ACC112 (cell line): ENCODE measurements around the gene C3orf22.
"Not testable (repeated sequence)": the region's sequence is repeated elsewhere in the genome, so short reads cannot be mapped to it uniquely, and the experiment has no call there.

ENCODE experiments used
- H2AFZ ChIP-seq: fragments of 200-600 bp; sonication (generic); one replicate; pipeline ENCODE4 v1.6.0; 2017; ENCODE audit warnings: antibody characterized with exemption, low read length; ENCODE audit not compliant: unreplicated experiment
- H3K27ac ChIP-seq: fragments of 200-600 bp; sonication (generic); 2 replicates; pipeline ENCODE4 v1.5.1; 2014; ENCODE audit warnings: low read depth, mild to moderate bottlenecking, antibody characterized with exemption, low read length, moderate library complexity
- H3K27me3 ChIP-seq: fragments of 200-600 bp; sonication (generic); 2 replicates; pipeline ENCODE4 v1.6.1; 2014; ENCODE audit warnings: mild to moderate bottlenecking, antibody characterized with exemption, low read length, moderate library complexity, mixed read lengths; ENCODE audit not compliant: insufficient read depth
- H3K36me3 ChIP-seq: fragments of 200-600 bp; sonication (generic); 2 replicates; pipeline ENCODE4 v1.6.1; 2016; ENCODE audit warnings: mild to moderate bottlenecking, antibody characterized with exemption, low read length, moderate library complexity, mixed read lengths; ENCODE audit not compliant: insufficient read depth
- H3K4me1 ChIP-seq: fragments of 200-600 bp; sonication (generic); one replicate; pipeline ENCODE4 v1.6.1; 2016; ENCODE audit warnings: low read length, mixed read lengths; ENCODE audit not compliant: insufficient read depth, unreplicated experiment, control insufficient read depth
- H3K4me3 ChIP-seq: fragments of 200-600 bp; sonication (generic); 2 replicates; pipeline ENCODE4 v1.5.1; 2014; ENCODE audit warnings: mild to moderate bottlenecking, low read depth, low read length
- H3K79me2 ChIP-seq: fragments of 200-600 bp; sonication (generic); one replicate; pipeline ENCODE4 v1.6.0; 2016; ENCODE audit warnings: low read length; ENCODE audit not compliant: control insufficient read depth, unreplicated experiment, insufficient read depth

C3orf22 gene

GRCh38 chr3:126558336-126559071, at the start of gene C3orf22:
Gene C3orf22 (minus strand): TSS chr3:126558932. CDS start chr3:126553390, 5,542 bp downstream.
- Histone ChIP-seq H3K79me2 (no peaks in the 10 kb centered on the region), H3K4me3 (no peak within 1 kb of the TSS), H3K27ac (no peak within 1 kb of the TSS), H2AFZ (no peak within 1 kb of the TSS), H3K36me3 (no peaks in the 10 kb centered on the region), H3K4me1 (no peaks in the 10 kb centered on the region), H3K27me3 (peaks cover 45% of the 10 kb centered on the region)

- H3K36me3 ChIP-seq: peaks cover 14% of the 10 kb centered on the region
Observed at GRCh38 chr3:126607214-126607908, 48.6 kb upstream of the C3orf22 start.

GRCh38 chr3:126606001-126606400, 47.3 kb upstream of the C3orf22 start:
- no peaks in the 10 kb centered on the region for H3K27me3 ChIP-seq
- peaks cover 14% of the 10 kb centered on the region for H3K36me3 ChIP-seq

More at GRCh38 chr3:126607214-126607908, 48.6 kb upstream of the C3orf22 start:
- Histone ChIP-seq H3K27ac (0 out of 2 replicates have a peak overlapping the region, but pooled peaks have one; percentile 6), H3K79me2 (no peaks in the 10 kb centered on the region), H3K4me1 (peaks cover 14% of the 10 kb centered on the region), H2AFZ (no peak overlapping the region), H3K27me3 (no peaks in the 10 kb centered on the region), H3K4me3 (no peak overlapping the region)

GRCh38 chr3:126604691-126605090, 46.0 kb upstream of the C3orf22 start:
- H2AFZ ChIP-seq: no peak overlapping the region
- H3K27me3 ChIP-seq: no peaks in the 10 kb centered on the region
- H3K4me1 ChIP-seq: peaks cover 14% of the 10 kb centered on the region
- peaks cover 14% of the 10 kb centered on the region for H3K36me3 ChIP-seq
- H3K4me3 ChIP-seq: no peak overlapping the region
- H3K27ac ChIP-seq: no peak overlapping the region
- H3K79me2 ChIP-seq: no peaks in the 10 kb centered on the region

More at GRCh38 chr3:126606001-126606400, 47.3 kb upstream of the C3orf22 start:
- no peak overlapping the region for H3K4me3 ChIP-seq
- H3K27ac ChIP-seq: no peak overlapping the region
- peaks cover 14% of the 10 kb centered on the region for H3K4me1 ChIP-seq
- no peak overlapping the region for H2AFZ ChIP-seq
- H3K79me2 ChIP-seq: no peaks in the 10 kb centered on the region

GRCh38 chr3:126599101-126599500, 40.4 kb upstream of the C3orf22 start:
- H3K4me3 ChIP-seq: no peak overlapping the region
- no peaks in the 10 kb centered on the region for H3K27me3 ChIP-seq
- peaks cover 7% of the 10 kb centered on the region for H3K36me3 ChIP-seq
- H3K27ac ChIP-seq: no peak overlapping the region
- H3K79me2 ChIP-seq: no peaks in the 10 kb centered on the region
- no peaks in the 10 kb centered on the region for H3K4me1 ChIP-seq
- H2AFZ ChIP-seq: no peak overlapping the region

GRCh38 chr3:126595479-126595878, 36.7 kb upstream of the C3orf22 start:
- not testable (repeated sequence) for H3K4me1 ChIP-seq, H3K27ac ChIP-seq, H3K27me3 ChIP-seq, H3K4me3 ChIP-seq, H3K36me3 ChIP-seq, H2AFZ ChIP-seq, H3K79me2 ChIP-seq

- H3K4me3 ChIP-seq, H3K4me1 ChIP-seq, H3K79me2 ChIP-seq, H3K36me3 ChIP-seq, H2AFZ ChIP-seq, H3K27me3 ChIP-seq, H3K27ac ChIP-seq: not testable (repeated sequence)
Observed at GRCh38 chr3:126591515-126591914, 32.8 kb upstream of the C3orf22 start.

GRCh38 chr3:126582311-126582710, 23.6 kb upstream of the C3orf22 start:
- Histone ChIP-seq H3K4me3 (no peak overlapping the region), H3K4me1 (no peaks in the 10 kb centered on the region), H2AFZ (no peak overlapping the region), H3K27ac (no peak overlapping the region), H3K27me3 (peaks cover 42% of the 10 kb centered on the region; the same call in 1 of the 2 replicates), H3K36me3 (no peaks in the 10 kb centered on the region), H3K79me2 (no peaks in the 10 kb centered on the region)

GRCh38 chr3:126581569-126581968, 22.8 kb upstream of the C3orf22 start:
- no peak overlapping the region for H3K27ac ChIP-seq
- H3K4me1 ChIP-seq: no peaks in the 10 kb centered on the region
- H2AFZ ChIP-seq: no peak overlapping the region
- no peaks in the 10 kb centered on the region for H3K36me3 ChIP-seq
- no peaks in the 10 kb centered on the region for H3K79me2 ChIP-seq
- no peak overlapping the region for H3K4me3 ChIP-seq
- H3K27me3 ChIP-seq: peaks cover 42% of the 10 kb centered on the region; the same call in 1 of the 2 replicates

GRCh38 chr3:126580746-126581145, 22.0 kb upstream of the C3orf22 start:
- H2AFZ ChIP-seq: no peak overlapping the region
- H3K4me3 ChIP-seq: no peak overlapping the region
- H3K27ac ChIP-seq: no peak overlapping the region
- H3K36me3 ChIP-seq: no peaks in the 10 kb centered on the region
- H3K27me3 ChIP-seq: peaks cover 42% of the 10 kb centered on the region; the same call in 1 of the 2 replicates
- H3K4me1 ChIP-seq: no peaks in the 10 kb centered on the region
- H3K79me2 ChIP-seq: no peaks in the 10 kb centered on the region

- H3K79me2 ChIP-seq: no peaks in the 10 kb centered on the region
- H3K27ac ChIP-seq: no peak overlapping the region
- H3K4me3 ChIP-seq: no peak overlapping the region
- H3K4me1 ChIP-seq: no peaks in the 10 kb centered on the region
- peaks cover 38% of the 10 kb centered on the region; the same call in 1 of the 2 replicates for H3K27me3 ChIP-seq
- H2AFZ ChIP-seq: no peak overlapping the region
- H3K36me3 ChIP-seq: no peaks in the 10 kb centered on the region
Observed at GRCh38 chr3:126578702-126579101, 20.0 kb upstream of the C3orf22 start.
